Measurements from ENCODE around the gene MRC1.

GRCh38 chr10:17871036-17871435, 61.9 kb downstream of the MRC1 start:
- TF ChIP-seq SAFB2 (IDR thresholded peaks at IDR 0.05; ENCODE audit: borderline replicate concordance, low read depth, low read length, severe bottlenecking) (no peak), HNRNPK (IDR thresholded peaks at IDR 0.05; ENCODE audit: low read depth, low read length, poor library complexity, severe bottlenecking) (no peak), FOXP1 (CRISPR knock-in tag; IDR thresholded peaks at IDR 0.05) (no peak), CEBPZ (IDR thresholded peaks at IDR 0.05; ENCODE audit: borderline replicate concordance, low read depth, low read length) (no peak), CTCF (IDR thresholded peaks at IDR 0.05 in 2 of 3, conservative IDR thresholded peaks at IDR 0.05 in 1 of 3; ENCODE audit: insufficient read depth in 2 of 3, low read depth in 1 of 3, low read length in 3 of 3) (no peak), SIN3A (IDR thresholded peaks at IDR 0.05; ENCODE audit: borderline replicate concordance in 2 of 2, control insufficient read depth in 1 of 2, low read depth in 2 of 2, low read length in 2 of 2) (no peak), ELK1 (CRISPR knock-in tag; IDR thresholded peaks at IDR 0.05) (no peak), DPF2 (IDR thresholded peaks at IDR 0.05) (no peak), RBM15 (IDR thresholded peaks at IDR 0.05; ENCODE audit: insufficient read depth, low read length) (no peak), HCFC1 (IDR thresholded peaks at IDR 0.05; ENCODE audit: low read depth, low read length) (no peak), CUX1 (CRISPR knock-in tag; IDR thresholded peaks at IDR 0.05) (no peak)

All from K562 (cell line).